Measurements from ENCODE around the gene OR51E2. TPM values are rescaled to one million over a fixed set of nuclear protein-coding genes. Genes with fewer than 3 reads are reported as not detected.

OR51E2 gene
- total RNA-seq, 1 donor from 2014 or later = 0.30 TPM

Other genes with a start within 250 kb of the OR51E2 start
- not detected for gene OR52K2, start 248.6 kb downstream of the OR51E2 start, total RNA-seq
- gene OR52K1, start 215.2 kb downstream of the OR51E2 start, total RNA-seq = not detected
- not detected for gene OR52M1, start 152.7 kb downstream of the OR51E2 start, total RNA-seq
- not detected for gene OR52I2, start 116.1 kb downstream of the OR51E2 start, total RNA-seq
- not detected for gene OR52I1, start 103.8 kb downstream of the OR51E2 start, total RNA-seq
- 11.6 TPM for gene TRIM68, start 89.6 kb downstream of the OR51E2 start, total RNA-seq
- gene OR51D1, start 60.4 kb downstream of the OR51E2 start, total RNA-seq = not detected
- 1.9 TPM for gene OR51E1, start 53.9 kb downstream of the OR51E2 start, total RNA-seq
- gene MMP26, start 6.9 kb upstream of the OR51E2 start, total RNA-seq = not detected
- gene OR51F1, start 72.1 kb upstream of the OR51E2 start, total RNA-seq = not detected
- gene OR52R1, start 106.5 kb upstream of the OR51E2 start, total RNA-seq = not detected
- not detected for gene OR51F2, start 123.5 kb upstream of the OR51E2 start, total RNA-seq
- not detected for gene OR51S1, start 151.4 kb upstream of the OR51E2 start, total RNA-seq
- gene OR51T1, start 184.0 kb upstream of the OR51E2 start, total RNA-seq = not detected
- gene OR51A7, start 205.9 kb upstream of the OR51E2 start, total RNA-seq = not detected
- not detected for gene OR51G2, start 221.5 kb upstream of the OR51E2 start, total RNA-seq
- gene OR51G1, start 226.5 kb upstream of the OR51E2 start, total RNA-seq = not detected
- not detected for gene OR51A4, start 249.8 kb upstream of the OR51E2 start, total RNA-seq

Data from Right ventricle myocardium inferior (tissue), 1 donor.